ENCODE data around the gene PPDPF. TPM values are rescaled to one million over a fixed set of nuclear protein-coding genes. Genes with fewer than 3 reads are reported as not detected.
"Not testable (repeated sequence)": the region's sequence is repeated elsewhere in the genome, so short reads cannot be mapped to it uniquely, and the experiment has no call there.

PPDPF gene
- total RNA-seq, result 100 to 1,000 TPM; 128 to 136 TPM

- H3K36me3 Mint-ChIP-seq, result peaks cover 26% of the 10 kb centered on the region
- H3K4me1 Mint-ChIP-seq, result peaks cover 6% of the 10 kb centered on the region
- DNase-seq, result peak; percentile 85
- H3K4me3 Mint-ChIP-seq, result peak within 1 kb of the TSS; percentile 83
- peak within 1 kb of the TSS; percentile 56 for H3K27ac Mint-ChIP-seq
- peaks cover 6% of the 10 kb centered on the region for H3K9me3 Mint-ChIP-seq
- no peaks in the 10 kb centered on the region for H3K27me3 Mint-ChIP-seq
Measured at GRCh38 chr20:63520504-63520933, at the start of gene PPDPF. TSS of gene PPDPF (plus strand) at chr20:63520765. CDS start at chr20:63521309, 544 bp downstream.

- Mint-ChIP-seq H3K27ac (no peak overlapping the region), H3K27me3 (peaks cover 55% of the 10 kb centered on the region), H3K36me3 (no peaks in the 10 kb centered on the region), H3K9me3 (no peaks in the 10 kb centered on the region), H3K4me1 (peaks cover 4% of the 10 kb centered on the region), H3K4me3 (no peak overlapping the region)
- DNase-seq, result no peak
Measured at GRCh38 chr20:63471002-63471716, 49.4 kb upstream of the PPDPF start.

GRCh38 chr20:63471717-63471980 is 48.9 kb upstream of the PPDPF start:
- Mint-ChIP-seq H3K27me3 (peaks cover 59% of the 10 kb centered on the region), H3K4me3 (no peak overlapping the region), H3K36me3 (no peaks in the 10 kb centered on the region), H3K4me1 (peaks cover 4% of the 10 kb centered on the region), H3K9me3 (no peaks in the 10 kb centered on the region), H3K27ac (no peak overlapping the region)
- no peak for DNase-seq

- H3K27me3 Mint-ChIP-seq, result peaks cover 62% of the 10 kb centered on the region
- no peaks in the 10 kb centered on the region for H3K9me3 Mint-ChIP-seq
- no peak within 1 kb of the TSS for H3K4me3 Mint-ChIP-seq
- H3K4me1 Mint-ChIP-seq, result peaks cover 4% of the 10 kb centered on the region
- DNase-seq, result no peak
- H3K27ac Mint-ChIP-seq, result no peak within 1 kb of the TSS
- H3K36me3 Mint-ChIP-seq, result no peaks in the 10 kb centered on the region
Measured at GRCh38 chr20:63471981-63472831, 48.4 kb upstream of the PPDPF start, which contains the start of gene KCNQ2. TSS of gene KCNQ2 (minus strand) at chr20:63472655. CDS start at chr20:63472463, 192 bp downstream.

- Mint-ChIP-seq H3K36me3 (no peaks in the 10 kb centered on the region), H3K4me1 (peaks cover 4% of the 10 kb centered on the region), H3K27ac (no peak overlapping the region), H3K9me3 (no peaks in the 10 kb centered on the region), H3K4me3 (no peak overlapping the region), H3K27me3 (peaks cover 65% of the 10 kb centered on the region)
- no peak for DNase-seq
Measured at GRCh38 chr20:63472862-63473390, 47.6 kb upstream of the PPDPF start.

- H3K27me3 Mint-ChIP-seq, result peaks cover 73% of the 10 kb centered on the region
- H3K4me1 Mint-ChIP-seq, result peaks cover 4% of the 10 kb centered on the region
- no peaks in the 10 kb centered on the region for H3K9me3 Mint-ChIP-seq
- no peaks in the 10 kb centered on the region for H3K36me3 Mint-ChIP-seq
- no peak overlapping the region for H3K4me3 Mint-ChIP-seq
- DNase-seq, result no peak
- H3K27ac Mint-ChIP-seq, result no peak overlapping the region
Measured at GRCh38 chr20:63473555-63474449, 46.8 kb upstream of the PPDPF start.

- Mint-ChIP-seq H3K9me3 (no peaks in the 10 kb centered on the region), H3K27ac (no peak overlapping the region), H3K36me3 (no peaks in the 10 kb centered on the region), H3K27me3 (peaks cover 73% of the 10 kb centered on the region), H3K4me3 (no peak overlapping the region), H3K4me1 (peaks cover 4% of the 10 kb centered on the region)
- DNase-seq, result peak; percentile 22
Measured at GRCh38 chr20:63475209-63475608, 45.4 kb upstream of the PPDPF start.

GRCh38 chr20:63477061-63477616 is 43.4 kb upstream of the PPDPF start:
- peaks cover 72% of the 10 kb centered on the region for H3K27me3 Mint-ChIP-seq
- no peaks in the 10 kb centered on the region for H3K36me3 Mint-ChIP-seq

GRCh38 chr20:63477944-63478343 is 42.6 kb upstream of the PPDPF start:
- Mint-ChIP-seq H3K36me3 (no peaks in the 10 kb centered on the region), H3K4me3 (no peak overlapping the region), H3K27me3 (peaks cover 78% of the 10 kb centered on the region), H3K9me3 (no peaks in the 10 kb centered on the region), H3K27ac (no peak overlapping the region), H3K4me1 (peaks cover 5% of the 10 kb centered on the region)
- no peak for DNase-seq

More at GRCh38 chr20:63477061-63477616, 43.4 kb upstream of the PPDPF start:
- Mint-ChIP-seq H3K4me1 (peaks cover 4% of the 10 kb centered on the region), H3K4me3 (no peak overlapping the region), H3K27ac (no peak overlapping the region), H3K9me3 (no peaks in the 10 kb centered on the region)
- no peak for DNase-seq

- peaks cover 73% of the 10 kb centered on the region for H3K27me3 Mint-ChIP-seq
- H3K36me3 Mint-ChIP-seq, result no peaks in the 10 kb centered on the region
- peaks cover 4% of the 10 kb centered on the region for H3K4me1 Mint-ChIP-seq
- no peak overlapping the region for H3K27ac Mint-ChIP-seq
- H3K9me3 Mint-ChIP-seq, result no peaks in the 10 kb centered on the region
- H3K4me3 Mint-ChIP-seq, result no peak overlapping the region
- DNase-seq, result no peak
Measured at GRCh38 chr20:63478346-63479302, 41.9 kb upstream of the PPDPF start.

- H3K36me3 Mint-ChIP-seq, H3K9me3 Mint-ChIP-seq, H3K4me1 Mint-ChIP-seq, H3K27ac Mint-ChIP-seq, DNase-seq, H3K4me3 Mint-ChIP-seq: not testable (repeated sequence)
- peaks cover 64% of the 10 kb centered on the region for H3K27me3 Mint-ChIP-seq
Measured at GRCh38 chr20:63479695-63480419, 40.7 kb upstream of the PPDPF start.

- Mint-ChIP-seq H3K27ac (no peak overlapping the region), H3K4me1 (peaks cover 1% of the 10 kb centered on the region), H3K36me3 (no peaks in the 10 kb centered on the region), H3K27me3 (peaks cover 52% of the 10 kb centered on the region), H3K9me3 (no peaks in the 10 kb centered on the region), H3K4me3 (no peak overlapping the region)
- DNase-seq, result no peak
Measured at GRCh38 chr20:63481503-63481902, 39.1 kb upstream of the PPDPF start.

GRCh38 chr20:63482021-63482587 is 38.5 kb upstream of the PPDPF start:
- no peaks in the 10 kb centered on the region for H3K9me3 Mint-ChIP-seq
- peaks cover 47% of the 10 kb centered on the region for H3K27me3 Mint-ChIP-seq
- H3K4me3 Mint-ChIP-seq, result no peak overlapping the region
- peaks cover 1% of the 10 kb centered on the region for H3K4me1 Mint-ChIP-seq
- H3K36me3 Mint-ChIP-seq, result no peaks in the 10 kb centered on the region
- no peak overlapping the region for H3K27ac Mint-ChIP-seq
- DNase-seq, result no peak
